ENCODE measurements around the gene NUDC.
"Not testable (repeated sequence)": the region's sequence is repeated elsewhere in the genome, so short reads cannot be mapped to it uniquely, and the experiment has no call there.

The NUDC gene

GRCh38 chr1:26921540-26922430 is at the start of gene NUDC:
Gene NUDC, plus strand, starts transcription at chr1:26921743. Its CDS starts 106 bp downstream, at chr1:26921849.
- peak; percentile 85 to 88 for DNase-seq (ENCODE audit: low read depth in 2 of 2)

- DNase-seq (ENCODE audit: low read depth in 2 of 2): not testable (repeated sequence)
Observed at GRCh38 chr1:26873097-26873496, 48.4 kb upstream of the NUDC start.

GRCh38 chr1:26874896-26875295 is 46.6 kb upstream of the NUDC start:
- no peak for DNase-seq (ENCODE audit: low read depth in 2 of 2)

- no peak for DNase-seq (ENCODE audit: low read depth in 2 of 2)
Observed at GRCh38 chr1:26877326-26877725, 44.2 kb upstream of the NUDC start.

GRCh38 chr1:26879793-26880192 is 41.8 kb upstream of the NUDC start:
- DNase-seq (ENCODE audit: low read depth in 2 of 2): no peak

- DNase-seq (ENCODE audit: low read depth in 2 of 2): not testable (repeated sequence)
Observed at GRCh38 chr1:26881611-26882010, 39.9 kb upstream of the NUDC start.

- no peak for DNase-seq (ENCODE audit: low read depth in 2 of 2)
Observed at GRCh38 chr1:26882696-26883463, 38.7 kb upstream of the NUDC start.

GRCh38 chr1:26887125-26887524 is 34.4 kb upstream of the NUDC start:
- no peak for DNase-seq (ENCODE audit: low read depth in 2 of 2)

- DNase-seq (ENCODE audit: low read depth in 2 of 2): no peak
Observed at GRCh38 chr1:26888231-26888630, 33.3 kb upstream of the NUDC start.

GRCh38 chr1:26889551-26890466 is 31.7 kb upstream of the NUDC start, which contains the start of gene GPN2:
Gene GPN2, minus strand, starts transcription at chr1:26890283. Its CDS starts 187 bp downstream, at chr1:26890096.
- peak in 1 of 2 experiments; percentile 14 for DNase-seq (ENCODE audit: low read depth in 2 of 2)

GRCh38 chr1:26890467-26890796 is 31.1 kb upstream of the NUDC start:
- no peak for DNase-seq (ENCODE audit: low read depth in 2 of 2)

- DNase-seq (ENCODE audit: low read depth in 2 of 2): no peak
Observed at GRCh38 chr1:26894263-26894662, 27.3 kb upstream of the NUDC start.

- DNase-seq (ENCODE audit: low read depth in 2 of 2): no peak
Observed at GRCh38 chr1:26897351-26897750, 24.2 kb upstream of the NUDC start.

GRCh38 chr1:26900001-26900814 is 21.3 kb upstream of the NUDC start, which contains the start of gene GPATCH3:
Gene GPATCH3, minus strand, starts transcription at chr1:26900467. Its CDS starts 25 bp downstream, at chr1:26900442.
- peak; percentile 86 for DNase-seq (ENCODE audit: low read depth in 2 of 2)

GRCh38 chr1:26900815-26901511 is 20.6 kb upstream of the NUDC start:
- DNase-seq (ENCODE audit: low read depth in 2 of 2): no peak

- no peak for DNase-seq (ENCODE audit: low read depth in 2 of 2)
Observed at GRCh38 chr1:26907071-26907917, 14.2 kb upstream of the NUDC start.

GRCh38 chr1:26909951-26910342 is 11.6 kb upstream of the NUDC start:
- DNase-seq (ENCODE audit: low read depth in 2 of 2): no peak

- no peak for DNase-seq (ENCODE audit: low read depth in 2 of 2)
Observed at GRCh38 chr1:26910343-26911160, 11.0 kb upstream of the NUDC start.
